Endothelial cell of umbilical vein (primary cell): ENCODE data around the gene EXOC3. TPM values are rescaled to one million over a fixed set of nuclear protein-coding genes. Genes with fewer than 3 reads are reported as not detected.

Experiments
- BruUV-seq: library from RNA; stranded (reverse); fragments of 400-500 nt; replicated peaks from 2 replicates; lab custom pipeline; 2021; lab: Mats Ljungman, UMichigan
- CTCF ChIA-PET: fragments of 300-600, 350-600 bp; sonication (Branson Sonifier 250); formaldehyde crosslinking; loops from one replicate; lab custom pipeline; 2021; ENCODE audit warnings: antibody characterized with exemption, inconsistent platforms; lab: Charles Lee
- POLR2A ChIA-PET: fragments of 300-600, 350-600 bp; sonication (Branson Sonifier 250); formaldehyde crosslinking; loops from one replicate; lab custom pipeline; 2021; ENCODE audit warnings: antibody characterized with exemption, inconsistent platforms; lab: Charles Lee
- DNase-seq: peaks from one replicate; pipeline ENCODE4 v3.0.0-alpha.2; 2011; ENCODE audit warnings: low read depth, low spot score
- FAIRE-seq: peaks from 2 replicates; lab custom pipeline; 2011; peaks lifted over from hg19 to GRCh38; lab: Jason Lieb, UNC
- H2AFZ ChIP-seq: 2 replicates; pipeline ENCODE4 v1.6.0; 2012; ENCODE audit warnings: low read depth, low read length, control low read depth, inconsistent platforms
- H3K27ac ChIP-seq: 2 replicates; pipeline ENCODE4 v1.5.1; 2011; ENCODE audit warnings: low read depth, mild to moderate bottlenecking, control low read depth, low read length, moderate library complexity; ENCODE audit not compliant: insufficient read depth
- H3K27me3 ChIP-seq, 2 experiments: 2 replicates each; pipeline versions ENCODE4 v1.6.0 to v1.6.1; 2011; ENCODE audit warnings: low read length in 2 of 2, mixed read lengths in 1 of 2; ENCODE audit not compliant: control insufficient read depth in 2 of 2, insufficient read depth in 2 of 2
- H3K36me3 ChIP-seq, 2 experiments: 2 replicates in 1 of 2; 3 replicates in 1 of 2; pipeline ENCODE4 v1.5.1; 2011; ENCODE audit warnings: low read length in 2 of 2, mild to moderate bottlenecking in 1 of 2, moderate library complexity in 1 of 2; ENCODE audit not compliant: control insufficient read depth in 2 of 2, insufficient read depth in 2 of 2; ENCODE audit errors: extremely low read depth in 1 of 2
- H3K4me1 ChIP-seq: 3 replicates; pipeline ENCODE4 v1.5.1; 2011; ENCODE audit warnings: mild to moderate bottlenecking, low read length; ENCODE audit not compliant: control insufficient read depth, insufficient read depth; ENCODE audit errors: extremely low read depth
- H3K4me2 ChIP-seq: 2 replicates; pipeline ENCODE4 v1.6.1; 2011; ENCODE audit warnings: low read length, control low read depth, mixed read lengths; ENCODE audit not compliant: insufficient read depth
- H3K4me3 ChIP-seq, 3 experiments: fragments of 200-600 bp in 1 of 3; sonication (generic), shearing (Covaris generic) in 1 of 3; replicated peaks in 1 of 3; 2 replicates each; pipeline ENCODE4 v1.5.1; 2011 to 2016; ENCODE audit warnings: control low read depth in 3 of 3, low read length in 3 of 3, mild to moderate bottlenecking in 2 of 3, inconsistent platforms in 1 of 3, low read depth in 1 of 3, moderate library complexity in 1 of 3; ENCODE audit not compliant: insufficient read depth in 1 of 3
- H3K79me2 ChIP-seq: 2 replicates; pipeline ENCODE4 v1.6.0; 2012; ENCODE audit warnings: low read length, inconsistent platforms; ENCODE audit not compliant: control insufficient read depth, insufficient read depth
- H3K9ac ChIP-seq: replicated peaks from 2 replicates; pipeline ENCODE3; 2011; ENCODE audit warnings: low read length, control low read depth; ENCODE audit not compliant: insufficient read depth; ENCODE audit errors: extremely low read depth
- H3K9me1 ChIP-seq: replicated peaks from 3 replicates; pipeline ENCODE4 v1.6.0; 2011; ENCODE audit warnings: mild to moderate bottlenecking, low read length; ENCODE audit not compliant: control insufficient read depth, insufficient read depth; ENCODE audit errors: extremely low read depth
- H3K9me3 ChIP-seq: replicated peaks from 2 replicates; pipeline ENCODE4 v1.5.1; 2012; ENCODE audit warnings: low read length, inconsistent platforms; ENCODE audit not compliant: control insufficient read depth, insufficient read depth
- H4K20me1 ChIP-seq: replicated peaks from 2 replicates; pipeline ENCODE3; 2011; ENCODE audit warnings: mild to moderate bottlenecking, low read length; ENCODE audit not compliant: control insufficient read depth, insufficient read depth; ENCODE audit errors: extremely low read depth
- EZH2 ChIP-seq: IDR thresholded peaks from 2 replicates; pipeline ENCODE4 v1.6.1; 2012; ENCODE audit warnings: borderline replicate concordance, low read depth, mild to moderate bottlenecking, moderate library complexity, low read length, inconsistent platforms; ENCODE audit not compliant: severe bottlenecking
- FOS ChIP-seq: IDR thresholded peaks from 2 replicates; pipeline ENCODE4 v1.6.1; 2011; ENCODE audit warnings: mild to moderate bottlenecking, low read length, moderate library complexity, borderline replicate concordance; ENCODE audit not compliant: insufficient read depth
- GATA2 ChIP-seq: IDR thresholded peaks from 2 replicates; pipeline ENCODE4 v1.7.0; 2011; ENCODE audit warnings: low read depth, mild to moderate bottlenecking, moderate library complexity, mixed read lengths, low read length; ENCODE audit not compliant: insufficient read length, insufficient read depth
- JUN ChIP-seq: IDR thresholded peaks from 2 replicates; pipeline ENCODE4 v1.6.1; 2011; ENCODE audit warnings: borderline replicate concordance, low read depth; ENCODE audit not compliant: insufficient read length, insufficient read depth
- MAX ChIP-seq: IDR thresholded peaks from 2 replicates; pipeline ENCODE4 v1.6.1; 2011; ENCODE audit not compliant: insufficient read depth, insufficient read length
- MYC ChIP-seq: IDR thresholded peaks from one replicate; pipeline ENCODE4 v1.6.1; 2011; ENCODE audit warnings: mild to moderate bottlenecking, low read depth, low read length
- POLR2A ChIP-seq: IDR thresholded peaks from 2 replicates; pipeline ENCODE4 v1.6.1; 2012; ENCODE audit warnings: low read depth, mild to moderate bottlenecking, control low read depth, low read length
- POLR2AphosphoS5 ChIP-seq: IDR thresholded peaks from 2 replicates; pipeline ENCODE4 v1.6.1; 2012; ENCODE audit warnings: low read depth, mild to moderate bottlenecking, control low read depth, low read length, moderate library complexity; ENCODE audit not compliant: insufficient read depth
- dilution Hi-C: fragments of 300-500 bp; cut with MboI; formaldehyde crosslinking; loops from one replicate; pipeline ENCODE4 v1.15.0; 2019; ENCODE audit warnings: low sequenced_read_pairs; ENCODE audit not compliant: extremely low pct_ligation_motif_present
- intact Hi-C: fragments of 100-400 bp; cut with micrococcal nuclease; formaldehyde crosslinking; loops from one replicate; pipeline ENCODE4 v1.10.0; 2022
- polyA plus RNA-seq, 4 experiments: library from polyadenylated mRNA; depleted of rRNA in 3 of 4; stranded (reverse) in 3 of 4; unstranded in 1 of 4; fragments of >200 nt; gene quantifications; 2 replicates each; pipeline versions ENCODE4 v1.2.1 to v1.2.3, GENCODE V29; 2011 to 2012; ENCODE audit warnings: missing spikeins in 1 of 4
- total RNA-seq: library from RNA; stranded (reverse); gene quantifications from 2 replicates; pipeline ENCODE4 v1.2.3, GENCODE V29; 2021
- TF ChIP-seq, protein P1 (sequence below), 2 donors: IDR thresholded peaks; 1 replicate in 1 of 2; 2 replicates in 1 of 2; pipeline ENCODE4 v1.5.1; 2011; ENCODE audit warnings: low read length in 2 of 2, mild to moderate bottlenecking in 2 of 2, moderate library complexity in 2 of 2, control low read depth in 1 of 2, inconsistent platforms in 1 of 2, low read depth in 1 of 2; ENCODE audit not compliant: insufficient read depth in 1 of 2; ENCODE audit errors: extremely low read depth in 1 of 2

Gene EXOC3
- total and polyA plus RNA-seq, 2 donors (not counting 3 experiments of a cell fraction or from before 2014, with no cell fraction given): 26.4 to 52.9 TPM

DNA sequence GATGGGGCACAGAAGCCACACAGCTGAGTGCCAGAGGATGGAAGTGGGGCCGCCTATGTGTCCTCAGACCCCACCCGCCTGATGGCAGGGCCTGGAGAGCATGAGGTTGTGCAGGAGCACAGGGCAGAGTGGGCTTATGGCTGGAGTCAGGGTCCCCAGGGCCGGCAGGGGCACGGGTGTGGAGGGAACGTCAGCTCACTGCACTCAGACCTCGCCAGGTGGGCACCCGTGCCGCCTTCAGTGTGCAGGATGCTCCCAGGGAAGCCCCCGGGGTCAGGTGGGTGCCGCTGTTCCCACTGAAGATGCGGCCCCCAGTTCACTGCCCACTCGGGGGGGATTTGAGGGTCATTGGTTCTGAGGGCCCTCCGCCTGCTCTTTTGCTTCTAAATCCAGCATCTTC lies 34.9 kb downstream of the EXOC3 start:
- DNase-seq: no peak
- no peak overlapping the region for H3K9ac ChIP-seq
- no peaks in the 10 kb centered on the region for H3K4me1 ChIP-seq
- dilution Hi-C loops: no loop called here
- no peaks in the 10 kb centered on the region for H3K9me1 ChIP-seq
- H3K27ac ChIP-seq: no peak overlapping the region
- CTCF ChIA-PET: no interaction called here
- BruUV-seq: no TSS peak
- H3K4me3 ChIP-seq: no peak overlapping the region
- H3K79me2 ChIP-seq: no peaks in the 10 kb centered on the region
- no peak overlapping the region for H3K4me2 ChIP-seq
- POLR2A ChIA-PET: no interaction called here
- no peaks in the 10 kb centered on the region for H3K36me3 ChIP-seq
- FAIRE-seq: no peak
- H3K27me3 ChIP-seq: peaks cover 5 to 10% of the 10 kb centered on the region in 2 experiments
- no peak for TF ChIP-seq MAX
- no peak for TF ChIP-seq EZH2
- TF ChIP-seq MYC: no peak
- no peak for TF ChIP-seq JUN
- TF ChIP-seq FOS: no peak
- no peak for TF ChIP-seq GATA2
- TF ChIP-seq POLR2A: no peak
- TF ChIP-seq POLR2AphosphoS5: no peak
- TF ChIP-seq, protein P1, sequence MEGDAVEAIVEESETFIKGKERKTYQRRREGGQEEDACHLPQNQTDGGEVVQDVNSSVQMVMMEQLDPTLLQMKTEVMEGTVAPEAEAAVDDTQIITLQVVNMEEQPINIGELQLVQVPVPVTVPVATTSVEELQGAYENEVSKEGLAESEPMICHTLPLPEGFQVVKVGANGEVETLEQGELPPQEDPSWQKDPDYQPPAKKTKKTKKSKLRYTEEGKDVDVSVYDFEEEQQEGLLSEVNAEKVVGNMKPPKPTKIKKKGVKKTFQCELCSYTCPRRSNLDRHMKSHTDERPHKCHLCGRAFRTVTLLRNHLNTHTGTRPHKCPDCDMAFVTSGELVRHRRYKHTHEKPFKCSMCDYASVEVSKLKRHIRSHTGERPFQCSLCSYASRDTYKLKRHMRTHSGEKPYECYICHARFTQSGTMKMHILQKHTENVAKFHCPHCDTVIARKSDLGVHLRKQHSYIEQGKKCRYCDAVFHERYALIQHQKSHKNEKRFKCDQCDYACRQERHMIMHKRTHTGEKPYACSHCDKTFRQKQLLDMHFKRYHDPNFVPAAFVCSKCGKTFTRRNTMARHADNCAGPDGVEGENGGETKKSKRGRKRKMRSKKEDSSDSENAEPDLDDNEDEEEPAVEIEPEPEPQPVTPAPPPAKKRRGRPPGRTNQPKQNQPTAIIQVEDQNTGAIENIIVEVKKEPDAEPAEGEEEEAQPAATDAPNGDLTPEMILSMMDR (IDR thresholded peaks at IDR 0.05; ENCODE audit: extremely low read depth in 1 of 2, insufficient read depth in 1 of 2, low read depth in 1 of 2, low read length in 2 of 2): no peak
- no peak overlapping the region for H2AFZ ChIP-seq
- no peaks in the 10 kb centered on the region for H4K20me1 ChIP-seq
- intact Hi-C loops: no loop called here
- no peaks in the 10 kb centered on the region for H3K9me3 ChIP-seq
